LNCaP clone FGC (cell line): Measurements from ENCODE around the gene GP9.
"Not testable (repeated sequence)": the region's sequence is repeated elsewhere in the genome, so short reads cannot be mapped to it uniquely, and the experiment has no call there.

Experiments
- DNase-seq: peaks from one replicate; pipeline ENCODE4 v3.0.0-alpha.2; 2011; ENCODE audit warnings: low read depth
- H3K4me3 ChIP-seq: 2 replicates; pipeline ENCODE4 v1.5.1; 2011; ENCODE audit warnings: mild to moderate bottlenecking, low read depth, low read length, control low read depth
- TF ChIP-seq, protein P1 (sequence below): IDR thresholded peaks from 2 replicates; pipeline ENCODE4 v1.5.1; 2012; ENCODE audit warnings: mild to moderate bottlenecking; ENCODE audit not compliant: control insufficient read depth, insufficient read depth; ENCODE audit errors: extremely low read depth

The GP9 gene

DNA sequence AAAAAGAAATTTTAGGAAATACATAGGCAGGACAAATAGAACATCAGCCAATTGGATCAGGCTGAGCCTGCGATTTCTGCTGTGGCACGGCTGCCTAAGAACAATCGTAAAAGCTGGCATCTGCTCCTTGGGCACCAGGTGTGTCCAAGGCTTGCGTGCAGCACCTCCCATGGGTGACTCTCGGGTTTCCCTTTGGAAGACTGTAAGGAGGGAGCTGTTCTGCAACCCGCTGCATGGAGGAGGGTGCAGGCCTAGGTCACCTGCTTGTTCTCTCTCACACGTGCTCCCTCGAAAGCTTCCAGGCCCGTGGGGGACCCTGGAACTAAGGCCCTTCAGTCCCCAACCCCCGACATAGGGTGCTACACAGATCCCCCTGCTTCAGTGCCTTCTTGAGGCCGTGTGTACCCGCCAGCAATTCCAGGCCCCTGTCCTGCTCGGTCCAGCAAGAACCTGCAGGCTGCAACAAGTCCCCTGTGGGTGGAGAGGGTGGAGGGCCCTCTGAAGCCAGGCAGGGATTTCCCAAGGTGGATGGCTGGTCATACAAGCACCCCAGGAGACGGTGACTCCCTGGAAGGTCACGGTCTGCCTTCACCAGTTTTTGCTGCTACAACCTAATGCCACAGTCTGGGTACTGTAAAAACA, 3.4 kb downstream of the GP9 start:
- DNase-seq = no peak
- no peak overlapping the region for H3K4me3 ChIP-seq
- TF ChIP-seq, protein P1, sequence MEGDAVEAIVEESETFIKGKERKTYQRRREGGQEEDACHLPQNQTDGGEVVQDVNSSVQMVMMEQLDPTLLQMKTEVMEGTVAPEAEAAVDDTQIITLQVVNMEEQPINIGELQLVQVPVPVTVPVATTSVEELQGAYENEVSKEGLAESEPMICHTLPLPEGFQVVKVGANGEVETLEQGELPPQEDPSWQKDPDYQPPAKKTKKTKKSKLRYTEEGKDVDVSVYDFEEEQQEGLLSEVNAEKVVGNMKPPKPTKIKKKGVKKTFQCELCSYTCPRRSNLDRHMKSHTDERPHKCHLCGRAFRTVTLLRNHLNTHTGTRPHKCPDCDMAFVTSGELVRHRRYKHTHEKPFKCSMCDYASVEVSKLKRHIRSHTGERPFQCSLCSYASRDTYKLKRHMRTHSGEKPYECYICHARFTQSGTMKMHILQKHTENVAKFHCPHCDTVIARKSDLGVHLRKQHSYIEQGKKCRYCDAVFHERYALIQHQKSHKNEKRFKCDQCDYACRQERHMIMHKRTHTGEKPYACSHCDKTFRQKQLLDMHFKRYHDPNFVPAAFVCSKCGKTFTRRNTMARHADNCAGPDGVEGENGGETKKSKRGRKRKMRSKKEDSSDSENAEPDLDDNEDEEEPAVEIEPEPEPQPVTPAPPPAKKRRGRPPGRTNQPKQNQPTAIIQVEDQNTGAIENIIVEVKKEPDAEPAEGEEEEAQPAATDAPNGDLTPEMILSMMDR = no peak

DNA sequence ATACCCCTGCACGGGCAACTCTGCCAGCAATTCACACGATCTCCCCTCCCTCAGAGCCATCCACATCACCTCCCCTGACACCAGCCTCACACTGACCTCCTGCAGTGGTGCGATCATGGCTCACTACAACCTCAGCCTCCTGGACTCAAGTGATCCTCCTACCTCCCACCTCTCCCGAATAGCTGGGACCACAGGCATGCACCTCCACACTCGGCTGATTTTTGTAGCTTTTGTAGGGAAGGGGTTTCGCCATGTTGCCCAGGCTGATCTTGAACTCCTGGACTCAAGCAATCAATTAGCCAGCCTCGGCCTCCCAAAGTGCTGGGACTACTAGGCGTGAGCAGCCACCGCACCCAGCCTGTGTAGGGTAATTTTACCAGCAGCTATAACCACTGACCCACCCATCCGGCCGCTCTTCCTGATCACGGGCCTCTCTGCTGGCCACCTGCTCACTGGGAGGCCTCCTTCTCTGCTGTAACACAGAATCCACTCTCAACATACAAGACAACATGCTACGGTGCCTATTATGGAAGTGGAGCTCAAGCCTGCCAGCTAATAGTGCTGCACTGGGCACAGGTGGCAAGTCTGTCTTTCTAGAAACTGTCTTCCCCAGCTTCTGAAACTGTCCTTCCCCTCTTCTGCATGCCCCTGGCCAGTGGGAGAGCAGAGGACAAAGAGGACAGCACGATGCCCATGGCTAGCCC, 4.6 kb downstream of the GP9 start:
- H3K4me3 ChIP-seq = no peak overlapping the region
- no peak for DNase-seq
- TF ChIP-seq, protein P1 = no peak

DNA sequence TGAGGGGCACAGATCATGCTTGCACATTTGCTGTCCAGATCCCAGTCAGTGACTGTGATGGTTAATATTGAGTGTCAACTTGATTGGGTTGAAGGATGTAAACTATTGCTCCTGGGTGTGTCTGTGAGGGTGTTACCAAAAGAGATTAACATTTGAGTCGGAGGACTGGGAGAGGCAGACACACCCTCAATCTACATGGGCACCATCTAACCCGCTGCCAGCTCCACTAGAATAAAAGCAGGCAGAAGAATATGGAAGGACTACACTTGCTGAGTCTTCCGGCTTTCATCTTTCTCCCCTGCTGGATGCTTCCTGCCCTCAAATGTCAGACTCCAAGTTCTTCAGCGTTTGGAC, 5.1 kb downstream of the GP9 start:
- DNase-seq = no peak

DNA sequence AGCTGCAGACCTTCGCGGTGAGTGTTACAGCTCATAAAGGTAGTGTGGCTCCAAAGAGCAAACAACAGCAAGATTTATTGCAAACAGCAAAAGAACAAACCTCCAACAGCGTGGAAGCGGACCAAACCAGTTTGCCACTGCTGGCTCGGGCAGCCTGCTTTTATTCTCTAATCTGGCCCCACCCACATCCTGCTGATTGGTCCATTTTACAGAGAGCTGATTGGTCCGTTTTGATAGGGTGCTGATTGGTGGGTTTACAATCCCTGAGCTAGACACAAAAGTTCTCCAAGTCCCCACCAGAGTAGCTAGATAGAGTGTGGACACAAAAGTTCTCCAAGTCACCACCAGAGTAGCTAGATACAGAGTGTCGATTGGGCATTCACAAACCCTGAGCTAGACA, 7.1 kb downstream of the GP9 start:
- peak; percentile 88 for DNase-seq
- not testable (repeated sequence) for H3K4me3 ChIP-seq

More for the DNA sequence above, 5.1 kb downstream of the GP9 start:
- H3K4me3 ChIP-seq = no peak overlapping the region
- TF ChIP-seq, protein P1 = no peak

DNA sequence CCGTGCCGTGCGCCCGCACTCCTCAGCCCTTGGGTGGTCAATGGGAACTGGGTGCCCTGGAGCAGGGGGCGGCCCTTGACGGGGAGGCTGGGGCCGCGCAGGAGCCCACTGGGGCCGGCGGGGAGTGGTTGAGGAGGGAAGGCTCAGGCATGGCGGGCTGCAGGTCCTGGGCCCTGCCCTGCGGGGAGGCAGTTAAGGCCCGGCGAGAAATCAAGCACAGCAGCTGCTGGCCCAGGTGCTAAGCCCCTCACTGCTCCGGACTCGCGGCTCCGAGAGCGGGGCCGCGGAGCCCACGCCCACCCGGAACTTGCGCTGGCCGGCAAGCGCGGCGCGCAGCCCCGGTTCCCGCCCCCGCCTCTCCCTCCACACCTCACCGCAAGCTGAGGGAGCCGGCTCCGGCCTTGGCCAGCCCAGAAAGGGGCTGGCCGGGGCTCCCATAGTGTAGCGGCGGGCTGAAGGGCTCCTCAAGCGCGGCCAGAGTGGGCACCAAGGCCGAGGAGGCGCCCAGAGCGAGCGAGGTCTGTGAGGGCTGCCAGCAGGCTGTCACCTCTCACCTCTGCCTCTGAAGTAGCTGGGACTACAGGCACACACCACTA, 7.8 kb downstream of the GP9 start:
- DNase-seq = no peak
- no peak overlapping the region for H3K4me3 ChIP-seq
- TF ChIP-seq, protein P1 = no peak

DNA sequence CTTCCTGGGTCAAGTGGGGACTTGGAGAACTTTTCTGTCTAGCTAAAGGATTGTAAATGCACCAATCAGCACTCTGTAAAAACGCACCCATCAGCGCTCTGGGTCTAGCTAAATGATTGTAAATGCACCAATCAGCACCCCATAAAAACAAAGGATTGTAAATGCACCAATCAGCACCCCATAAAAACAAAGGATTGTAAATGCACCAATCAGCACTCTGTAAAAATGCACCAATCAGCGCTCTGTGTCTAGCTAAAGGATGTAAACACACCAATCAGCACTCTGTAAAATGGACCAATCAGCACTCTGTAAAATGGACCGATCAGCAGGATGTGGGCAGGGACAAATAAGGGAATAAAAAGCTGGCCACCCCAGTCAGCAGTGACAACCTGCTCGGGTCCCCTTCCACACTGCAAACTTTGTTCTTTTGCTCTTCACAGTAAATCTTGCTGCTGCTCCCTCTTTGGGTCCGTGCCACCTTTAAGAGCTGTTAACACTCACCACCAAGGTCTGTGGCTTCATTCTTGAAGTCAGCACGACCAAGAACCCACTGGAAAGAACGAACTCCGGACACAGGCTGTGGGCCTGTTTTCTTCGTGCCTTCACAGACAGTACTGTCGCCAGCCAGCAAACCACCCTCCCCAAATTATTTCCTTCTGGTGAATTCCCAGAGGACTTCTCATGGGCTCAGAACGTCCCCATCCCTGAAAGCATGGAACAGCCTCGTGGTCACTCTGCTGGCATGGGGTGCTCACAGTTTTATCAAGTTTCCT, 8.9 kb downstream of the GP9 start:
- not testable (repeated sequence) for DNase-seq, H3K4me3 ChIP-seq

DNA sequence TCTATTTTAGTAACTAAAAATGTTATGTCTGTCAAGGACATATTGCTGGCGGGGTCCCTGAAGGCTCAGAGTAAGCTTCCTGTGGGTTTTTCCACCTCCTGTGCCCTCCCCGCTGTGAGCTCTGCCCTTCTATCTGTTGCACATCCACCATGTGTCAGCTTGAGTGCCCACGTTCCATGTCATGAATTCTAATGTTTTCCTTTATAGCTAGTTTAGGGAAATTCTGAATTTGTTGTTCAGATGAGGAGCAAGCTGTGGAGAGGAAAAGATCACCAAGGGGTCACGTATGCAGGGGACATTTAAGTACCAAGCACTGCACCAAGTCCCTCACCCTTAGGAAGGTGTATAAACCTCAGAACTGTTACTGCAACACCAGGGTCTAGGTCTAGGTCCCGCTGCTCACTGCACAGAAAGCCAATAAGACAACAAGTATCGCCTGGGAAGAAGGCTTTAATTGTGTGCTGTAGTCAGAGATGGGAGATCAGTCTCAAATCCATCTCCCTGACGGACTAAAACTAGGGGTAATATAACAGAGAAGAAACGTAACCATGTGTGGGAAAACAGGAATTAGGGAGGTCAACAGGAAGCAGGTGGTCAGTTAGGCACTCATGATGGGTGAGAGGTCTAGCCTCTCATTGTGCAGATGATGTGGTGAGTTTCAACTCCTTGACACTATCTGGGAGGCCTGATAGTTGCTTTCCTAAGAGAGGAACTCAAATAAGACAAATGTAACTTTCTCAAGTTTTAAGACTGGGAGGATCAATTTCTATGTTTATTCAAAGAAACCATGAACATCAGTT, 9.7 kb downstream of the GP9 start:
- DNase-seq = no peak
- H3K4me3 ChIP-seq = no peak overlapping the region
- TF ChIP-seq, protein P1 = no peak
